ENCODE measurements around the gene SH3GL1.

Gene SH3GL1

DNA sequence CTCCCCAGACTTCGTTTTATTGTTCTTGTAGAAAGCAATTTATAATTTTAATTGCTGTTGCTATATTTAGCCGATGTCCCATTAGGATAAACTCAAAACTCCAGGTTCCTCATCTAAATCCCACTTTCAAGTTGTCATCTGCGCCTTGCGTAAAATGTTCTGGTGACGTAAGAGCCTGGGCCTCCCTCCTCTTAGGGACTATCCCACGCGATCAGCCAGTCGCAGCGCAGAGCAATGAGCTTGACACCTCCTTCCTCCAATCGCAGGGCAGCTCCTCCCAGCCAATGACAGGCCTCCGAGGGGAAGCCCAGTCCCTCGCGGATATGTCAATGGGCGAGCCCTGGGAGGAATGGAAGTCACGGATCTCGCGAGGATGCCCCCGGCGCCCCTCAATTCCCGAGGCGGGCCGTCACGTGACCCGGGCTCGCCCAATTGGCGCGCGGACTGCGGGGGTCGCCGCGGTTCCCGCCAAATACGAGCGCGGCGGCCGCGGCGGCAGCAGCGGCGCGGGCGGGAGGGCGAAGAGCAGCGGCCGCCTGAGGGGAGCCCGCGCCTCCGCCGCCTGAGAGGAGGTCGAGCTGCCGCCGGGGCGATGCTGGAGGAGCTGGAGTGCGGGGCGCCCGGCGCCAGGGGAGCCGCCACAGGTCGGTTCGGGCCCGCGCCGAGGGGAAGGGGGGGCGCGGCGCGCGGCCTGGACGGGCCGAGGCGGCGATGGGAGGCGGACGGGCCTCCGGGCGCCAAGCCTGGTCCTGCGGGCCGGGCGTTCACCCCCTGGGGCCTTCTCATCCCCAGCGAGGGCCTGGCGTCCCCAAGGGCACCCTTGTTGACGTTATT is 2.0 kb upstream of the SH3GL1 start, which contains the start of gene CHAF1A:
TSS of gene CHAF1A (plus strand) at position 470 of the 834 bp plus-strand sequence. CDS start at position 593, 123 bp downstream.
- TF ChIP-seq, protein P1, sequence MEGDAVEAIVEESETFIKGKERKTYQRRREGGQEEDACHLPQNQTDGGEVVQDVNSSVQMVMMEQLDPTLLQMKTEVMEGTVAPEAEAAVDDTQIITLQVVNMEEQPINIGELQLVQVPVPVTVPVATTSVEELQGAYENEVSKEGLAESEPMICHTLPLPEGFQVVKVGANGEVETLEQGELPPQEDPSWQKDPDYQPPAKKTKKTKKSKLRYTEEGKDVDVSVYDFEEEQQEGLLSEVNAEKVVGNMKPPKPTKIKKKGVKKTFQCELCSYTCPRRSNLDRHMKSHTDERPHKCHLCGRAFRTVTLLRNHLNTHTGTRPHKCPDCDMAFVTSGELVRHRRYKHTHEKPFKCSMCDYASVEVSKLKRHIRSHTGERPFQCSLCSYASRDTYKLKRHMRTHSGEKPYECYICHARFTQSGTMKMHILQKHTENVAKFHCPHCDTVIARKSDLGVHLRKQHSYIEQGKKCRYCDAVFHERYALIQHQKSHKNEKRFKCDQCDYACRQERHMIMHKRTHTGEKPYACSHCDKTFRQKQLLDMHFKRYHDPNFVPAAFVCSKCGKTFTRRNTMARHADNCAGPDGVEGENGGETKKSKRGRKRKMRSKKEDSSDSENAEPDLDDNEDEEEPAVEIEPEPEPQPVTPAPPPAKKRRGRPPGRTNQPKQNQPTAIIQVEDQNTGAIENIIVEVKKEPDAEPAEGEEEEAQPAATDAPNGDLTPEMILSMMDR (IDR thresholded peaks at IDR 0.05; ENCODE audit: control extremely low read depth, extremely low read depth, low read depth, missing control alignments): no peak
- peak; percentile 100 for DNase-seq (ENCODE audit: extremely low spot score)
- ChIA-PET CTCF (interaction anchor here (0.7 to 3.2 kb wide), 13 partner anchors 9 to 135 kb away, joined by 3 to 45 read pairs (median 9); partner anchors contain the start of genes HDGFL2 and MPND), POLR2A (interaction anchor here (0.5 to 1.4 kb wide), 3 partner anchors 60 to 243 kb away, joined by 3 to 4 read pairs (median 4); partner anchors contain the start of gene MPND)

GRCh38 chr19:4401769-4402170 is 1.4 kb upstream of the SH3GL1 start:
- ChIA-PET CTCF (interaction anchor here (0.7 to 3.2 kb wide), 13 partner anchors 8 to 134 kb away, joined by 3 to 45 read pairs (median 9); partner anchors contain the start of genes HDGFL2 and MPND), POLR2A (interaction anchor here (1.4 kb wide), 1 partner anchor 59 kb away, joined by 4 read pairs; the partner anchor contains the start of gene MPND)
- DNase-seq (ENCODE audit: extremely low spot score): no peak
- TF ChIP-seq, protein P1 (IDR thresholded peaks at IDR 0.05; ENCODE audit: control extremely low read depth, extremely low read depth, low read depth, missing control alignments): no peak

GRCh38 chr19:4399812-4400134 is 574 bp downstream of the SH3GL1 start:
- CTCF ChIA-PET: interaction anchor here (0.6 to 3.2 kb wide), 31 partner anchors 9 to 166 kb away, joined by 3 to 45 read pairs (median 5); partner anchors contain the start of genes HDGFL2, MPND and PLIN5
- DNase-seq (ENCODE audit: extremely low spot score): no peak
- POLR2A ChIA-PET: interaction anchor here (1.0 kb wide), 1 partner anchor 17 kb away, joined by 3 read pairs; no protein-coding TSS in a partner anchor

GRCh38 chr19:4396949-4397783 is 3.2 kb downstream of the SH3GL1 start:
- CTCF ChIA-PET: interaction anchor here (1.1 to 2.1 kb wide), 3 partner anchors 22 to 130 kb away, joined by 3 to 6 read pairs (median 3); no protein-coding TSS in a partner anchor
- TF ChIP-seq, protein P1 (IDR thresholded peaks at IDR 0.05; ENCODE audit: control extremely low read depth, extremely low read depth, low read depth, missing control alignments): no peak
- POLR2A ChIA-PET: no interaction called here
- DNase-seq (ENCODE audit: extremely low spot score): no peak

More at GRCh38 chr19:4399812-4400134, 574 bp downstream of the SH3GL1 start:
- TF ChIP-seq, protein P1 (IDR thresholded peaks at IDR 0.05; ENCODE audit: control extremely low read depth, extremely low read depth, low read depth, missing control alignments): no peak

GRCh38 chr19:4393947-4394590 is 6.3 kb downstream of the SH3GL1 start:
- CTCF ChIA-PET: interaction anchor here (0.7 to 2.2 kb wide), 10 partner anchors 8 to 126 kb away, joined by 3 to 11 read pairs (median 4); partner anchors contain the start of gene CHAF1A
- TF ChIP-seq, protein P1 (IDR thresholded peaks at IDR 0.05; ENCODE audit: control extremely low read depth, extremely low read depth, low read depth, missing control alignments): no peak
- DNase-seq (ENCODE audit: extremely low spot score): no peak
- POLR2A ChIA-PET: interaction anchor here (0.6 to 1.3 kb wide), 5 partner anchors 11 to 253 kb away, joined by 3 to 10 read pairs (median 4); no protein-coding TSS in a partner anchor
